Measurements from ENCODE around the gene TCF7L2.

The TCF7L2 gene

GRCh38 chr10:112958275-112958995, 8.4 kb downstream of the TCF7L2 start:
- H3K27ac ChIP-seq: no peak overlapping the region
- no peak for TF ChIP-seq CTCF (IDR thresholded peaks at IDR 0.05)

GRCh38 chr10:112959207-112959838, 9.3 kb downstream of the TCF7L2 start:
- no peak overlapping the region for H3K4me3 ChIP-seq
- H3K27ac ChIP-seq: no peak overlapping the region
- DNase-seq (ENCODE audit: low spot score): no peak
- no peak for TF ChIP-seq CTCF (IDR thresholded peaks at IDR 0.05)

More at GRCh38 chr10:112958275-112958995, 8.4 kb downstream of the TCF7L2 start:
- no peak overlapping the region for H3K4me3 ChIP-seq
- DNase-seq (ENCODE audit: low spot score): no peak

- Histone ChIP-seq H3K4me3 (no peak overlapping the region), H3K27ac (no peak overlapping the region)
- no peak for TF ChIP-seq CTCF (IDR thresholded peaks at IDR 0.05)
- no peak for DNase-seq (ENCODE audit: low spot score)
Measured at GRCh38 chr10:112960151-112960681, 10.2 kb downstream of the TCF7L2 start.

GRCh38 chr10:112961609-112962008, 11.6 kb downstream of the TCF7L2 start:
- Histone ChIP-seq H3K27ac (no peak overlapping the region), H3K4me3 (no peak overlapping the region)
- no peak for TF ChIP-seq CTCF (IDR thresholded peaks at IDR 0.05)
- no peak for DNase-seq (ENCODE audit: low spot score)

- no peak for TF ChIP-seq CTCF (IDR thresholded peaks at IDR 0.05)
- no peak for DNase-seq (ENCODE audit: low spot score)
- no peak overlapping the region for H3K27ac ChIP-seq
- H3K4me3 ChIP-seq: no peak overlapping the region
Measured at GRCh38 chr10:112962343-112962742, 12.3 kb downstream of the TCF7L2 start.

- DNase-seq (ENCODE audit: low spot score): no peak
- Histone ChIP-seq H3K27ac (peak overlapping the region in 1 of 2 donors; percentile 54), H3K4me3 (no peak overlapping the region)
- TF ChIP-seq CTCF (IDR thresholded peaks at IDR 0.05): no peak
Measured at GRCh38 chr10:112963835-112964234, 13.8 kb downstream of the TCF7L2 start.

- no peak for TF ChIP-seq CTCF (IDR thresholded peaks at IDR 0.05)
- no peak for DNase-seq (ENCODE audit: low spot score)
- Histone ChIP-seq H3K4me3 (no peak overlapping the region), H3K27ac (peak overlapping the region; percentile 11 to 84)
Measured at GRCh38 chr10:112964482-112964881, 14.4 kb downstream of the TCF7L2 start.
